H9 (cell line): ENCODE data around the gene TMPRSS7. TPM values are rescaled to one million over a fixed set of nuclear protein-coding genes. Genes with fewer than 3 reads are reported as not detected.

Source experiments
- DNase-seq: peaks from one replicate; pipeline ENCODE4 v3.0.0-alpha.2; 2017
- H2AFZ ChIP-seq: one replicate; pipeline ENCODE4 v1.6.1; 2013; ENCODE audit warnings: mild to moderate bottlenecking, low read length, control low read depth, moderate library complexity
- H2AK5ac ChIP-seq: 2 replicates; pipeline ENCODE4 v1.6.1; 2013; ENCODE audit warnings: low read length, control low read depth, mixed read lengths; ENCODE audit not compliant: insufficient read length
- H2BK120ac ChIP-seq: one replicate; pipeline ENCODE4 v1.6.1; 2013; ENCODE audit warnings: low read depth, mild to moderate bottlenecking, low read length, control low read depth, inconsistent platforms; ENCODE audit not compliant: poor library complexity, severe bottlenecking
- H2BK12ac ChIP-seq: 2 replicates; pipeline ENCODE4 v1.6.1; 2013; ENCODE audit warnings: low read length, control low read depth, mixed read lengths, low read depth; ENCODE audit not compliant: insufficient read length
- H2BK15ac ChIP-seq: 2 replicates; pipeline ENCODE4 v1.6.1; 2013; ENCODE audit warnings: low read depth, low read length, control low read depth
- H2BK20ac ChIP-seq: one replicate; pipeline ENCODE4 v1.6.1; 2013; ENCODE audit warnings: low read depth, mild to moderate bottlenecking, low read length, control low read depth, inconsistent platforms; ENCODE audit not compliant: poor library complexity, severe bottlenecking
- H2BK5ac ChIP-seq: 2 replicates; pipeline ENCODE4 v1.6.1; 2013; ENCODE audit warnings: low read length, control low read depth, mixed read lengths; ENCODE audit not compliant: insufficient read length
- H3K14ac ChIP-seq: 2 replicates; pipeline ENCODE4 v1.6.1; 2013; ENCODE audit warnings: low read length, control low read depth; ENCODE audit not compliant: insufficient read depth
- H3K18ac ChIP-seq: 2 replicates; pipeline ENCODE4 v1.6.1; 2013; ENCODE audit warnings: low read depth, mild to moderate bottlenecking, mixed read lengths, low read length, control low read depth; ENCODE audit not compliant: insufficient read length
- H3K23ac ChIP-seq: 2 replicates; pipeline ENCODE4 v1.6.1; 2013; ENCODE audit warnings: low read length, control low read depth, mixed read lengths, low read depth; ENCODE audit not compliant: insufficient read length
- H3K23me2 ChIP-seq: 2 replicates; pipeline ENCODE4 v1.6.1; 2013; ENCODE audit warnings: low read depth, mild to moderate bottlenecking, mixed read lengths, low read length, control low read depth; ENCODE audit not compliant: insufficient read length, poor library complexity, severe bottlenecking
- H3K27ac ChIP-seq: 2 replicates; pipeline ENCODE4 v1.5.1; 2013; ENCODE audit warnings: low read length, control low read depth, mixed read lengths, low read depth; ENCODE audit not compliant: insufficient read length
- H3K27me3 ChIP-seq: 2 replicates; pipeline ENCODE4 v1.6.1; 2013; ENCODE audit warnings: low read length, control low read depth, inconsistent platforms; ENCODE audit not compliant: insufficient read depth
- H3K4ac ChIP-seq: 2 replicates; pipeline ENCODE4 v1.6.1; 2013; ENCODE audit warnings: low read depth, mild to moderate bottlenecking, control low read depth, inconsistent platforms, low read length, moderate library complexity
- H3K4me1 ChIP-seq: 2 replicates; pipeline ENCODE4 v1.6.1; 2013; ENCODE audit warnings: low read length, control low read depth, inconsistent platforms; ENCODE audit not compliant: insufficient read depth
- H3K4me2 ChIP-seq: 2 replicates; pipeline ENCODE4 v1.6.1; 2013; ENCODE audit warnings: low read length, control low read depth, mixed read lengths; ENCODE audit not compliant: insufficient read length, insufficient read depth
- H3K56ac ChIP-seq: 2 replicates; pipeline ENCODE4 v1.6.1; 2013; ENCODE audit warnings: low read depth, mild to moderate bottlenecking, mixed read lengths, low read length, control low read depth; ENCODE audit not compliant: insufficient read length
- H3K79me1 ChIP-seq: 2 replicates; pipeline ENCODE4 v1.6.1; 2013; ENCODE audit warnings: low read depth, mild to moderate bottlenecking, moderate library complexity, low read length, control low read depth, inconsistent platforms; ENCODE audit not compliant: insufficient read depth, poor library complexity, severe bottlenecking
- H3K79me2 ChIP-seq: 2 replicates; pipeline ENCODE4 v1.6.1; 2013; ENCODE audit warnings: low read length, control low read depth, inconsistent platforms; ENCODE audit not compliant: insufficient read depth
- H3K9ac ChIP-seq: 2 replicates; pipeline ENCODE4 v1.6.1; 2013; ENCODE audit warnings: low read length, control low read depth, mixed read lengths; ENCODE audit not compliant: insufficient read length; ENCODE audit errors: extremely low read depth
- H3K9me3 ChIP-seq: one replicate; pipeline ENCODE4 v1.6.1; 2013; ENCODE audit warnings: low read depth, low read length, inconsistent platforms; ENCODE audit not compliant: control insufficient read depth
- H3T11ph ChIP-seq: one replicate; pipeline ENCODE4 v1.6.1; 2013; ENCODE audit warnings: mild to moderate bottlenecking, low read length, control low read depth, inconsistent platforms
- H4K20me1 ChIP-seq: one replicate; pipeline ENCODE4 v1.6.1; 2013; ENCODE audit not compliant: control insufficient read depth, insufficient read length, insufficient read depth
- H4K5ac ChIP-seq: 2 replicates; pipeline ENCODE4 v1.6.1; 2013; ENCODE audit warnings: low read depth, mild to moderate bottlenecking, mixed read lengths, low read length, control low read depth; ENCODE audit not compliant: insufficient read length
- H4K8ac ChIP-seq: replicated peaks from 2 replicates; pipeline ENCODE4 v1.6.1; 2013; ENCODE audit warnings: low read length, control low read depth, mixed read lengths, low read depth; ENCODE audit not compliant: insufficient read length
- H4K91ac ChIP-seq: 2 replicates; pipeline ENCODE4 v1.6.1; 2013; ENCODE audit warnings: low read depth, mild to moderate bottlenecking, moderate library complexity, mixed read lengths, low read length, control low read depth; ENCODE audit not compliant: insufficient read length
- H3K27ac Mint-ChIP-seq, 3 experiments: 2 replicates in 2 of 3; 3 replicates in 1 of 3; pipeline ENCODE4 v1.8.0; 2020 to 2021; ENCODE audit warnings: mixed read lengths in 3 of 3, mild to moderate bottlenecking in 1 of 3, moderate library complexity in 1 of 3
- H3K27me3 Mint-ChIP-seq: 2 replicates; pipeline ENCODE4 v1.8.0; 2021; ENCODE audit warnings: low read depth, mild to moderate bottlenecking, moderate library complexity, mixed read lengths
- H3K36me3 Mint-ChIP-seq, 3 experiments: 2 replicates in 2 of 3; 3 replicates in 1 of 3; pipeline ENCODE4 v1.8.0; 2020 to 2021; ENCODE audit warnings: low read depth in 3 of 3, mixed read lengths in 3 of 3; ENCODE audit not compliant: insufficient read depth in 1 of 3
- H3K4me1 Mint-ChIP-seq, 2 experiments: 2 replicates each; pipeline ENCODE4 v1.8.0; 2020; ENCODE audit warnings: mixed read lengths in 2 of 2
- H3K4me3 Mint-ChIP-seq, 2 experiments: 2 replicates in 1 of 2; 3 replicates in 1 of 2; pipeline ENCODE4 v1.8.0; 2020 to 2021; ENCODE audit warnings: mild to moderate bottlenecking in 2 of 2, mixed read lengths in 2 of 2, moderate library complexity in 1 of 2
- H3K9me3 Mint-ChIP-seq, 2 experiments: 2 replicates in 1 of 2; 3 replicates in 1 of 2; pipeline ENCODE4 v1.8.0; 2020; ENCODE audit warnings: mild to moderate bottlenecking in 2 of 2, mixed read lengths in 2 of 2, moderate library complexity in 1 of 2
- WGBS: extraction: QIAGEN DNeasy Blood & Tissue Kit; methylation state at CpG from one replicate; pipeline ENCODE4 v1.1.7; 2013; ENCODE audit warnings: missing lambda C conversion rate, low lambda C conversion rate, mixed read lengths; ENCODE audit not compliant: insufficient read length; ENCODE audit errors: extremely low coverage; 5-methylcytosine and 5-hydroxymethylcytosine counted together
- total RNA-seq: library from RNA; stranded (reverse); gene quantifications from 2 replicates; pipeline ENCODE4 v1.2.1, GENCODE V29; 2021
- TF ChIP-seq, protein P1 (sequence below): fragments of 200-600 bp; sonication (generic); conservative IDR thresholded peaks from 3 replicates; pipeline ENCODE4 v1.8.0; 2021; ENCODE audit warnings: antibody characterized with exemption, mild to moderate bottlenecking

Gene TMPRSS7
- total RNA-seq, 1 experiment from 2014 or later, result not detected

DNA sequence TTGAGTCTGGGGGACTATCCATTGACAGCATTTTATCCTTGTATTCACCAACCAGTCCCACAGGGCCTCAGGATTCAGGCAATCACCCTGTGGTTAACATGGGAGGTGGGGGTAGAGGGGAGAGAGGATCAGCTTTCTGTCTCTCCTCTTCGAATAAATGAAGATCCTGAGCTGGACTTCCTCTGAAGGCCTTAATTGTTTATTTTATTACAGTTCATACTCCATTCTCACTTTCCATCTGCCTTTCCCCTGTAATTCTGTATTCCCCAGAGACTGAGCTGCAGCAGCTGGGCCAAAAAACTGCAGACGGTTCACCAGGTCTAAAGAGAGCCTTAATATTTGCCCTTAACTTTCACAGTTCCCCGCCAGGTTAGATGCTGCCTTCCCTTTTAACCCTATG is 23.9 kb upstream of the TMPRSS7 start:
- Histone ChIP-seq H2AK5ac (no peak overlapping the region), H2BK12ac (no peak overlapping the region), H2BK15ac (no peak overlapping the region), H3K27ac (no peak overlapping the region), H2AFZ (no peak overlapping the region), H3T11ph (no peak overlapping the region), H3K9me3 (no peaks in the 10 kb centered on the region), H3K79me2 (no peaks in the 10 kb centered on the region), H3K23me2 (no peaks in the 10 kb centered on the region), H3K79me1 (no peaks in the 10 kb centered on the region), H4K20me1 (no peaks in the 10 kb centered on the region), H3K56ac (no peak overlapping the region), H2BK120ac (no peak overlapping the region), H4K8ac (no peak overlapping the region), H3K4me2 (no peak overlapping the region), H3K27me3 (no peaks in the 10 kb centered on the region), H2BK5ac (no peak overlapping the region), H4K91ac (no peak overlapping the region), H3K9ac (no peak overlapping the region), H2BK20ac (no peak overlapping the region), H3K4me1 (no peaks in the 10 kb centered on the region), H3K14ac (no peak overlapping the region), H4K5ac (no peak overlapping the region), H3K23ac (no peak overlapping the region), H3K4ac (no peak overlapping the region), H3K18ac (no peak overlapping the region)
- WGBS, result no CpG with 5 or more reads among the region's 3 CpGs
- DNase-seq, result no peak
- Mint-ChIP-seq H3K4me1 (no peaks in the 10 kb centered on the region), H3K9me3 (no peaks in the 10 kb centered on the region), H3K27ac (no peak overlapping the region), H3K4me3 (no peak overlapping the region), H3K36me3 (peaks cover 0 to 3% (median 0%) of the 10 kb centered on the region in 3 experiments; a peak in 3 of 7 replicates), H3K27me3 (no peaks in the 10 kb centered on the region)
- TF ChIP-seq, protein P1, sequence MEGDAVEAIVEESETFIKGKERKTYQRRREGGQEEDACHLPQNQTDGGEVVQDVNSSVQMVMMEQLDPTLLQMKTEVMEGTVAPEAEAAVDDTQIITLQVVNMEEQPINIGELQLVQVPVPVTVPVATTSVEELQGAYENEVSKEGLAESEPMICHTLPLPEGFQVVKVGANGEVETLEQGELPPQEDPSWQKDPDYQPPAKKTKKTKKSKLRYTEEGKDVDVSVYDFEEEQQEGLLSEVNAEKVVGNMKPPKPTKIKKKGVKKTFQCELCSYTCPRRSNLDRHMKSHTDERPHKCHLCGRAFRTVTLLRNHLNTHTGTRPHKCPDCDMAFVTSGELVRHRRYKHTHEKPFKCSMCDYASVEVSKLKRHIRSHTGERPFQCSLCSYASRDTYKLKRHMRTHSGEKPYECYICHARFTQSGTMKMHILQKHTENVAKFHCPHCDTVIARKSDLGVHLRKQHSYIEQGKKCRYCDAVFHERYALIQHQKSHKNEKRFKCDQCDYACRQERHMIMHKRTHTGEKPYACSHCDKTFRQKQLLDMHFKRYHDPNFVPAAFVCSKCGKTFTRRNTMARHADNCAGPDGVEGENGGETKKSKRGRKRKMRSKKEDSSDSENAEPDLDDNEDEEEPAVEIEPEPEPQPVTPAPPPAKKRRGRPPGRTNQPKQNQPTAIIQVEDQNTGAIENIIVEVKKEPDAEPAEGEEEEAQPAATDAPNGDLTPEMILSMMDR, result no peak
